GM18909 (cell line): ENCODE results near the gene MISP3.
A peak's percentile ranks its signal among the peaks of the same experiment; 100 is the strongest.

Experiments used
- ATAC-seq: cut with Tn5 transposase; IDR thresholded peaks from one replicate; pipeline ENCODE4 v1.9.1; 2021; ENCODE audit warnings: mild to moderate bottlenecking; ENCODE audit not compliant: unreplicated experiment, poor library complexity

The MISP3 gene

GRCh38 chr19:14118165-14119051 lies 45.8 kb downstream of the MISP3 start:
- ATAC-seq: peak; percentile 43

GRCh38 chr19:14119146-14119545 lies 46.6 kb downstream of the MISP3 start:
- no peak for ATAC-seq

GRCh38 chr19:14119644-14120496 lies 47.3 kb downstream of the MISP3 start:
- ATAC-seq: no peak

- ATAC-seq: no peak
These were observed 47.9 kb downstream of the MISP3 start for GRCh38 chr19:14120497-14120780.

- ATAC-seq: no peak
These were observed 50.3 kb downstream of the MISP3 start for GRCh38 chr19:14122924-14123323.
